Measurements from ENCODE around the gene HERC6.
"Not testable (repeated sequence)": the region's sequence is repeated elsewhere in the genome, so short reads cannot be mapped to it uniquely, and the experiment has no call there.

The HERC6 gene

DNA sequence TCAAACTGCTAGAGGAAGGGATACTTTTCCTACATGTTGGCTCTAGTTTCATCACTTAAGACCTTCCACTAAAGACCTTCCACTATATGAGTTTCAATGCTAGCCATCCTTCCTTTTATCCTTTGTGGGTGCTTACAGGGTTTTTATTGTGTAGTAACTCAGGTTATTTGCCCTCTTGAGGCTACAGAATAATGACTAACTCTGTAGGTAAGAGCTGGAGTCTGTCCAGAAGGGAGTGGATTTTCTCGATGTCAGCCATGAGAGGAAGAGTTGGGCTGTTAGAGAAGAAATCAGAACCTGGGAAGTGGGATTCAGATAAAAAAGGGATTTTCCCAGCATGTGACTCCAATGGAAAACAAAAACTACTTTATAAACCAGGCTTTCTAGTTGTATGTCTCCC, 50.7 kb downstream of the HERC6 start:
- no peak overlapping the region for H3K4me3 ChIP-seq (ENCODE audit: low read length)
- no peak overlapping the region for H3K4me2 ChIP-seq (ENCODE audit: low read length)
- no peaks in the 10 kb centered on the region for H3K36me3 ChIP-seq (ENCODE audit: insufficient read depth, low read length)
- H3K27me3 ChIP-seq (ENCODE audit: control insufficient read depth, insufficient read depth, low read length): no peaks in the 10 kb centered on the region
- no peaks in the 10 kb centered on the region for H3K9me3 ChIP-seq (replicated peaks; ENCODE audit: low read length)
- no peak overlapping the region for H3K9ac ChIP-seq (ENCODE audit: low read depth, low read length)
- no peaks in the 10 kb centered on the region for H3K4me1 ChIP-seq (ENCODE audit: control insufficient read depth, insufficient read depth, low read length)

DNA sequence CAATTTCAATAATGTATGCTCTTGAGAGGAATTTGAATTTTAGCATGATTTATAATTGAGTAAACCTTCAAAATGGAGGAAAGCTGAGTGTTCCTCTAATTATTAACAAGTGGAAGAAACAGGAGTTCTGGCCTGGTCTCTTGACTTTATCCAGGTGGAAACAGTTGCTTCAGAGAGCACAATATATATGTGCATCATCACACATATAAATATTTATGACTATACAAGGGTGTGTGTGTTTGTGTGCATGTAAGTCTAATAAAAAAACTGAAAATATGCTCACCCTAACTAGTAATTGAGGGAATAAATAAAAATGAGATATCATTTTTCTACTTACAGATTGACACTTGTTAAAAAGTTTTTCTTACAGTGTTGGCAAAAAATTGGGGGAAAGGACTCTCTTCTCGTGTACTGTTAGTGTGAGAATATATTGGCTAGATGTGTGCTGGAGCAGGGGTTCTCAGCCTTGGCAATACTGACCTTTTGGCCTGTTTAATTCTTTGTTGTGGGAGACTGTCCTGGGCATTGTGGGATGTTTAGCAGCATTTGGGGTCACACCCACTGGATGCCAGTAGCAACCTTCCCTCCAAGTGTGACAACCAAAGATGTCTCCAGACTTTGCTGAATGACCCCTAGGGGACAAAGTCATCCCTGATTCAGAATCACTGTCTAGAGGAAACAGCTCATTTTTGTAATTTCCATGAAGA, 57.5 kb downstream of the HERC6 start:
- Histone ChIP-seq H3K36me3 (ENCODE audit: insufficient read depth, low read length) (no peaks in the 10 kb centered on the region), H3K9ac (ENCODE audit: low read depth, low read length) (no peak overlapping the region), H3K9me3 (replicated peaks; ENCODE audit: low read length) (no peaks in the 10 kb centered on the region), H3K4me2 (ENCODE audit: low read length) (no peak overlapping the region), H3K27me3 (ENCODE audit: control insufficient read depth, insufficient read depth, low read length) (no peaks in the 10 kb centered on the region), H3K4me1 (ENCODE audit: control insufficient read depth, insufficient read depth, low read length) (no peaks in the 10 kb centered on the region), H3K4me3 (ENCODE audit: low read length) (no peak overlapping the region)

GRCh38 chr4:88437873-88438272, 59.2 kb downstream of the HERC6 start:
- H3K36me3 ChIP-seq (ENCODE audit: insufficient read depth, low read length); H3K9me3 ChIP-seq (replicated peaks; ENCODE audit: low read length): not testable (repeated sequence)

DNA sequence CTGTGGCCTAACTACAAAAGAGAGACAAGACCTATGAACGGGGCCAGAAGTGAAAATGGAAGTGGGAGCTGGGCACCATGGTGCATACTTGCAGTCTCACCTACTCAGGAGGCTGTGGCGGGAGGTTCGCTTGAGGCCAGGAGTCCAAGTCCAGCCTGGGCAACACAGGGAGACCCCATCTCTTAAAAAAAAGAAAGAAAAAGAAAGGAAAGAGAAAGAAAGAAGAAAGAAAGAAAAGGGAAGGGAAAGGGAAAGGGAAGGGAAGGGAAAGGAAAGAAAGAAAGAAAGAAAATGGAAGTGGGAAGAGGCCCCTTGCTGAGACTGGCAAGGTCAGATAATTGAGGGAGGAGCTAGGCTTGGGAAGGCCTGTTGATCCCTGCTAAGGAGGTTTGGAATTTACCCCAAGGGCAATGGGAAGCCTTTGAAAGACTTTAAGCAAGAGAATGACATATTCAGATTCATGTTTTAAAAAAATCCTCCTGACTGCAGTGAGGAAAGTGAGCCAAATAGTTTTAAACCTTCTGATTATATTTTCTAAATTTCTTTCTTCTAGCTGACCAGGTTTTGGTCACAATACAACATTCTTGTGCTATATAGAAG, 60.6 kb downstream of the HERC6 start:
- Histone ChIP-seq H3K9me3 (replicated peaks; ENCODE audit: low read length) (no peaks in the 10 kb centered on the region), H3K4me1 (ENCODE audit: control insufficient read depth, insufficient read depth, low read length) (no peaks in the 10 kb centered on the region), H3K36me3 (ENCODE audit: insufficient read depth, low read length) (no peaks in the 10 kb centered on the region), H3K27me3 (ENCODE audit: control insufficient read depth, insufficient read depth, low read length) (no peaks in the 10 kb centered on the region), H3K4me3 (ENCODE audit: low read length) (no peak overlapping the region), H3K4me2 (ENCODE audit: low read length) (no peak overlapping the region), H3K9ac (ENCODE audit: low read depth, low read length) (no peak overlapping the region)

More at GRCh38 chr4:88437873-88438272, 59.2 kb downstream of the HERC6 start:
- H3K4me1 ChIP-seq (ENCODE audit: control insufficient read depth, insufficient read depth, low read length); H3K4me3 ChIP-seq (ENCODE audit: low read length); H3K9ac ChIP-seq (ENCODE audit: low read depth, low read length); H3K27me3 ChIP-seq (ENCODE audit: control insufficient read depth, insufficient read depth, low read length); H3K4me2 ChIP-seq (ENCODE audit: low read length): not testable (repeated sequence)

- Histone ChIP-seq H3K27me3 (ENCODE audit: control insufficient read depth, insufficient read depth, low read length) (no peaks in the 10 kb centered on the region), H3K9me3 (replicated peaks; ENCODE audit: low read length) (no peaks in the 10 kb centered on the region), H3K4me1 (ENCODE audit: control insufficient read depth, insufficient read depth, low read length) (no peaks in the 10 kb centered on the region), H3K4me2 (ENCODE audit: low read length) (no peak overlapping the region), H3K36me3 (ENCODE audit: insufficient read depth, low read length) (no peaks in the 10 kb centered on the region), H3K9ac (ENCODE audit: low read depth, low read length) (no peak overlapping the region), H3K4me3 (ENCODE audit: low read length) (no peak overlapping the region)
Measured at GRCh38 chr4:88440146-88440545, 61.5 kb downstream of the HERC6 start.

- H3K4me1 ChIP-seq (ENCODE audit: control insufficient read depth, insufficient read depth, low read length): no peaks in the 10 kb centered on the region
- H3K9me3 ChIP-seq (replicated peaks; ENCODE audit: low read length): no peaks in the 10 kb centered on the region
- no peaks in the 10 kb centered on the region for H3K27me3 ChIP-seq (ENCODE audit: control insufficient read depth, insufficient read depth, low read length)
- H3K4me2 ChIP-seq (ENCODE audit: low read length): no peak overlapping the region
- no peak overlapping the region for H3K9ac ChIP-seq (ENCODE audit: low read depth, low read length)
- no peak overlapping the region for H3K4me3 ChIP-seq (ENCODE audit: low read length)
- H3K36me3 ChIP-seq (ENCODE audit: insufficient read depth, low read length): no peaks in the 10 kb centered on the region
Measured at GRCh38 chr4:88441696-88442095, 63.0 kb downstream of the HERC6 start.

DNA sequence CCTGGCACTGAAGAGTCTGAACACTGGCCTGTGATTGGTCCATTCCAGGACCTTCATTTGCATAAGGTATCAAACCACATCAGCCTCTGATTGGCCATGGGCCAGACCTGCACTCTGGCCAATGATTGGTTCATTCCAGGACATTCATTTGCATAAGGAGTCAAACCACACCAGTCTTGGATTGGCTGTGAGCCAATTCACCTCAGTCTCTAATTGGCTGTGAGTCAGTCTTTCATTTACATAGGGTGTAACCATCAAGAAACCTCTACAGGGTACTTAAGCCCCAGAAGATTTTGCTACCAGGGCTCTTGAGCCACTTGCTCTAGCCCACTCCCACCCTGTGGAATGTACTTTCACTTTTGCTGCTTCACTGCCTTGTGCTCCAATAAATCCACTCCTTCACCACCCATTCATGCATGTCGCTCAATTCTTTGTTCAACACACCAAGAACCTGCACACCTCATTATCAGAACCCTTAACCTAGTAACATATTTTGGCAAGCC, 64.1 kb downstream of the HERC6 start:
- Histone ChIP-seq H3K9me3 (replicated peaks; ENCODE audit: low read length) (no peaks in the 10 kb centered on the region), H3K4me2 (ENCODE audit: low read length) (no peak overlapping the region), H3K4me3 (ENCODE audit: low read length) (no peak overlapping the region), H3K27me3 (ENCODE audit: control insufficient read depth, insufficient read depth, low read length) (no peaks in the 10 kb centered on the region), H3K4me1 (ENCODE audit: control insufficient read depth, insufficient read depth, low read length) (no peaks in the 10 kb centered on the region), H3K9ac (ENCODE audit: low read depth, low read length) (no peak overlapping the region), H3K36me3 (ENCODE audit: insufficient read depth, low read length) (no peaks in the 10 kb centered on the region)

GRCh38 chr4:88443486-88443885, 64.8 kb downstream of the HERC6 start:
- Histone ChIP-seq H3K4me3 (ENCODE audit: low read length) (no peak overlapping the region), H3K9ac (ENCODE audit: low read depth, low read length) (no peak overlapping the region), H3K36me3 (ENCODE audit: insufficient read depth, low read length) (no peaks in the 10 kb centered on the region), H3K27me3 (ENCODE audit: control insufficient read depth, insufficient read depth, low read length) (no peaks in the 10 kb centered on the region), H3K4me1 (ENCODE audit: control insufficient read depth, insufficient read depth, low read length) (no peaks in the 10 kb centered on the region), H3K4me2 (ENCODE audit: low read length) (no peak overlapping the region), H3K9me3 (replicated peaks; ENCODE audit: low read length) (no peaks in the 10 kb centered on the region)

GRCh38 chr4:88445252-88445651, 66.6 kb downstream of the HERC6 start:
- Histone ChIP-seq H3K4me3 (ENCODE audit: low read length) (no peak overlapping the region), H3K27me3 (ENCODE audit: control insufficient read depth, insufficient read depth, low read length) (no peaks in the 10 kb centered on the region), H3K9ac (ENCODE audit: low read depth, low read length) (no peak overlapping the region), H3K36me3 (ENCODE audit: insufficient read depth, low read length) (no peaks in the 10 kb centered on the region), H3K9me3 (replicated peaks; ENCODE audit: low read length) (no peaks in the 10 kb centered on the region), H3K4me2 (ENCODE audit: low read length) (no peak overlapping the region), H3K4me1 (ENCODE audit: control insufficient read depth, insufficient read depth, low read length) (no peaks in the 10 kb centered on the region)

DNA sequence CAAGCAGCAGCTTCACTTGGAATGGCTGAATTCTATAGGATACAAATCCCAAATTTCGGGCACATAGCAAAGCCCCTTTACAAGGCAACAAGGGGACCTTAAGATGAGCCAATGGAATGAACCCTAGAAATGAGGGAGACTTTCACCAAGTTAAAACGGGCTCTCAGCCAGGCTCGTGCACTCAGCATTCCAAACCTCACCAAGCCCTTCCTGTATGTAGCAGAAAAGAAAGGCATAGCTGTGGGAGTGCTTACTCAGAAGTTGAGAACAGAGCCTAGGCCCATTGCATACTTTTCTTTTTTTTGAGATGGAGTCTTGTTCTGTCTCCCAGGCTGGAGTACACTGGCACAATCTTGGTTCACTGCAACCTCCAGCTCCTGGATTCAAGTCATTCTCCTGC, 67.5 kb downstream of the HERC6 start:
- Histone ChIP-seq H3K27me3 (ENCODE audit: control insufficient read depth, insufficient read depth, low read length) (no peaks in the 10 kb centered on the region), H3K4me1 (ENCODE audit: control insufficient read depth, insufficient read depth, low read length) (no peaks in the 10 kb centered on the region), H3K4me3 (ENCODE audit: low read length) (no peak overlapping the region), H3K9ac (ENCODE audit: low read depth, low read length) (no peak overlapping the region), H3K36me3 (ENCODE audit: insufficient read depth, low read length) (no peaks in the 10 kb centered on the region), H3K9me3 (replicated peaks; ENCODE audit: low read length) (no peaks in the 10 kb centered on the region), H3K4me2 (ENCODE audit: low read length) (no peak overlapping the region)

DNA sequence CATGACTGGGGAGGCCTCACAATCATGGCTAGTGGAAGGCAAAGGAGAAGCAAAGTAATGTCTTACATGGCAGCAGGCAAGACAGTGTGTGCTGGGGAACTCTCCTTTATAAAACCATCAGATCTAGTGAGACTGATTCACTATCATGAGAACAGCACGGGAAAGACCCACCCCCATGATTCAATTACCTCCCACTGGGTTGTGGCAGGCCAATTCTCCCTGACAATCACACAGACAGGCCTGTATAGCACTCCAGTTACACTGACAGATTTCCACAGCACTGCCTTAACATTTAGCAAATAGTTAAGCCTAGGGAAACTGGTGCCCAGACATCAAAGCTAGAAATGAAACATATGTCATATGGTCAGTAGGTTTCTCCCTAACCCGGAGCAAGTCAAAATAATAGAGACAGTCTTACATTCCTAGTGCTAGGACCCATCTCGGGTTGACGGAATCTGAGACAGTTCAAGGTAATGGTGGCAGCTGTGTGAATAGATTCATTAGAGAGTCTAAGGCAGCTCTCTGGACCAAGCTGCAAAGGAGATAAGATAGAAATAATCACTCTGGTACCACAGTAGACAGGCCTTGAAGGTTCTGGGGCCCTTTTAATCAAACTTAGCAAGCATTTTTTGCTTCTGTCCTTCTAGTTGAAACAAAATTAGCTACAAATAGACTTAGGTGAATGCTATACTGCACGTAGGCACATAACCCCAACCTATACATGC, 68.9 kb downstream of the HERC6 start:
- no peaks in the 10 kb centered on the region for H3K9me3 ChIP-seq (replicated peaks; ENCODE audit: low read length)
- H3K4me3 ChIP-seq (ENCODE audit: low read length): no peak overlapping the region
- no peaks in the 10 kb centered on the region for H3K4me1 ChIP-seq (ENCODE audit: control insufficient read depth, insufficient read depth, low read length)
- no peaks in the 10 kb centered on the region for H3K27me3 ChIP-seq (ENCODE audit: control insufficient read depth, insufficient read depth, low read length)
- no peaks in the 10 kb centered on the region for H3K36me3 ChIP-seq (ENCODE audit: insufficient read depth, low read length)
- H3K4me2 ChIP-seq (ENCODE audit: low read length): no peak overlapping the region
- H3K9ac ChIP-seq (ENCODE audit: low read depth, low read length): no peak overlapping the region

Data from skeletal muscle satellite cell (primary cell).